ENCODE measurements around the gene CHST11. TPM values are rescaled to one million over a fixed set of nuclear protein-coding genes. Genes with fewer than 3 reads are reported as not detected.

Gene CHST11
- total RNA-seq, 1 donor from 2014 or later = 40.1 TPM

- Mint-ChIP-seq H3K9me3 (no peaks in the 10 kb centered on the region), H3K27ac (peak overlapping the region; percentile 77), H3K36me3 (ENCODE audit: low read depth) (no peaks in the 10 kb centered on the region), H3K27me3 (no peaks in the 10 kb centered on the region), H3K4me1 (peaks cover 68% of the 10 kb centered on the region), H3K4me3 (peak overlapping the region; percentile 75)
- TF ChIP-seq CTCF (IDR thresholded peaks at IDR 0.05) = no peak
- CTCF ChIA-PET = interaction anchor here (1.8 kb wide), 1 partner anchor 338 kb away, joined by 8 read pairs; no protein-coding TSS in a partner anchor
- POLR2A ChIA-PET = interaction anchor here (0.8 to 2.3 kb wide), 12 partner anchors 12 to 338 kb away, joined by 3 to 10 read pairs (median 4); partner anchors contain the start of gene SLC41A2
- ATAC-seq (ENCODE audit: low read depth) = no peak
- no peak for DNase-seq
- intact Hi-C loops (cut with micrococcal nuclease) = loop anchor here (1.0 to 5.0 kb wide), 5 partner anchors 25 to 338 kb away; no protein-coding TSS in a partner anchor
Observed at GRCh38 chr12:104719700-104720338, 263.1 kb downstream of the CHST11 start.

DNA sequence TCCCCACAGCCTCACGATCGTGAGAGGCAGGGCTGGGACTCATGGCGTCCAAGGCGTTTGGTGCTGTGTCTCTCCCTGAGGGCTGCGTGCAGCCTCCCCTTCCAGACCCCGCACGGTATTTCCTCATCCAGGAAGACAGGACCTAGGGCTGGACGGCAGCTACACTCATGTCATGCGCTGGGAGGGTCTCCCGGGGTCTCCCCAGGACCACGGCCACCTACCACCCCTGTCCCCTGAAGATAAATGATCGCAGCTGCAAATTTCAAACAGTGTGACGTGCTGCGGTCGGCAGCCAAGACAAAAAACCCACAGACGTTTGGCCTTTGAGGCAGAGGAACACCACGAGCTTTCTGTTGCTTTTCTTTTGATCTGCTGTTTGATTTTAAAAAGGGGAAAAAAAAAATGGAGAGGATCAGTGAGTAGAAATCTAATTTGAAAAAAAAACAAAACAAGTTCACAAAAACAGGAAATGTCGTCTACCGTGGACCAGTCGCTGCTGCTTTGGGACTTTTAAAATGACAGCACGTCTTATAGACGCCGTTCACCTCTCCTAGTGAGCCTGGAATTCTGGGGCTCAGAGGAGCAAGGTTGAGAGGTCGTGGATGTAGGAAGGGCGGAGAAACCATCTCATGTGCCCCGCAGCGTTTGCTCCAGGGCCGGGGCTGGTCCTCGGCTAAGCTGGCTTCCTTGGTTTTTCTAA lies 263.7 kb downstream of the CHST11 start:
- peak overlapping the region; percentile 77 for H3K27ac Mint-ChIP-seq
- peak; percentile 27 for DNase-seq
- peak overlapping the region; percentile 75 for H3K4me3 Mint-ChIP-seq
- no peaks in the 10 kb centered on the region for H3K9me3 Mint-ChIP-seq
- TF ChIP-seq CTCF (IDR thresholded peaks at IDR 0.05) = no peak
- peak; percentile 57 for ATAC-seq (ENCODE audit: low read depth)
- H3K27me3 Mint-ChIP-seq = no peaks in the 10 kb centered on the region
- intact Hi-C loops (cut with micrococcal nuclease) = loop anchor here (1.0 to 5.0 kb wide), 4 partner anchors 26 to 332 kb away; no protein-coding TSS in a partner anchor
- H3K4me1 Mint-ChIP-seq = peaks cover 62% of the 10 kb centered on the region
- ChIA-PET POLR2A (interaction anchor here (0.6 to 2.3 kb wide), 15 partner anchors 12 to 388 kb away, joined by 3 to 10 read pairs (median 4); partner anchors contain the start of gene SLC41A2), CTCF (interaction anchor here (1.8 kb wide), 1 partner anchor 339 kb away, joined by 8 read pairs; no protein-coding TSS in a partner anchor)
- peaks cover 1% of the 10 kb centered on the region for H3K36me3 Mint-ChIP-seq (ENCODE audit: low read depth)

GRCh38 chr12:104721039-104721405 lies 264.3 kb downstream of the CHST11 start:
- POLR2A ChIA-PET = interaction anchor here (0.6 to 2.3 kb wide), 10 partner anchors 11 to 387 kb away, joined by 3 to 6 read pairs (median 4); partner anchors contain the start of gene SLC41A2
- H3K4me1 Mint-ChIP-seq = peaks cover 57% of the 10 kb centered on the region
- intact Hi-C loops (cut with micrococcal nuclease) = loop anchor here (2.0 to 5.0 kb wide), 3 partner anchors 26 to 331 kb away; no protein-coding TSS in a partner anchor
- ATAC-seq (ENCODE audit: low read depth) (no peak), DNase-seq (no peak)
- no peaks in the 10 kb centered on the region for H3K27me3 Mint-ChIP-seq
- peak overlapping the region; percentile 77 for H3K27ac Mint-ChIP-seq
- H3K9me3 Mint-ChIP-seq = no peaks in the 10 kb centered on the region
- H3K4me3 Mint-ChIP-seq = peak overlapping the region; percentile 75
- TF ChIP-seq CTCF (IDR thresholded peaks at IDR 0.05) = no peak
- CTCF ChIA-PET = interaction anchor here (1.8 kb wide), 1 partner anchor 339 kb away, joined by 8 read pairs; no protein-coding TSS in a partner anchor
- H3K36me3 Mint-ChIP-seq (ENCODE audit: low read depth) = peaks cover 6% of the 10 kb centered on the region

DNA sequence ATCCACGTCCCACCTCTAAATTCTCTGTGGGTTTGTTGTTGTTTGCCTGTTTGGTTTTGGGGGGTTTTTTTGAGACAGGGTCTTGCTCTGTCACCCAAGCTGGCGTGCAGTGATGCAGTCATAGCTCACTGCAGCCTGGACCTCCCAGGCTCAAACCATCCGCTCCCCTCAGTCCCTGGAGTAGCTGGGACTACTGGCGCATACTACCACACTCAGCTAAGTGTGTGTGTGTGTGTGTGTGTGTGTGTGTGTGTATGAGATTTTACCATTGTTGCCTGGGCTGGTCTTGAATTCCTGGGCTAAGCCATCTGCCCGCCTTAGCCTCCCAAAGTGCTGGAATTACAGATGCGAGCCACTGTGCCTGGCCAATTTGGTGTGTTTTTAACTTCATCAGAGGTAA lies 265.2 kb downstream of the CHST11 start:
- Mint-ChIP-seq H3K4me3 (peak overlapping the region; percentile 19), H3K27me3 (no peaks in the 10 kb centered on the region), H3K9me3 (no peaks in the 10 kb centered on the region), H3K4me1 (peaks cover 52% of the 10 kb centered on the region), H3K27ac (no peak overlapping the region), H3K36me3 (ENCODE audit: low read depth) (peaks cover 6% of the 10 kb centered on the region)
- intact Hi-C loops (cut with micrococcal nuclease) = loop anchor here (2.0 to 5.0 kb wide), 3 partner anchors 27 to 330 kb away; no protein-coding TSS in a partner anchor
- ChIA-PET CTCF (no interaction called here), POLR2A (no interaction called here)
- no peak for ATAC-seq (ENCODE audit: low read depth)
- no peak for TF ChIP-seq CTCF (IDR thresholded peaks at IDR 0.05)
- DNase-seq = no peak
